Upper lobe of left lung (tissue), 6 donors: ENCODE results near the gene BMS1. TPM values are rescaled to one million over a fixed set of nuclear protein-coding genes. Genes with fewer than 3 reads are reported as not detected.
"Not testable (repeated sequence)": the region's sequence is repeated elsewhere in the genome, so short reads cannot be mapped to it uniquely, and the experiment has no call there.

Experiments
- ATAC-seq, 2 donors: fragments of 200-7000 bp; cut with Tn5 transposase; one replicate each; pipeline ENCODE4 v1.9.1; 2022; ENCODE audit warnings: mild to moderate bottlenecking in 2 of 2, moderate library complexity in 2 of 2; ENCODE audit not compliant: low FRiP score in 2 of 2
- DNase-seq, 2 donors: peaks; one replicate each; pipeline ENCODE4 v3.0.0-alpha.2; 2019 to 2020
- H3K27ac ChIP-seq, 4 donors: fragments of 200-600 bp; sonication (generic); one replicate each; pipeline ENCODE4 v1.5.1; 2016 to 2019
- H3K27me3 ChIP-seq, 4 donors: fragments of 200-600 bp; sonication (generic); one replicate each; pipeline ENCODE4 v1.5.1; 2017 to 2019
- H3K36me3 ChIP-seq, 4 donors: fragments of 200-600 bp; sonication (generic); one replicate each; pipeline ENCODE4 v1.5.1; 2016 to 2019
- H3K4me1 ChIP-seq, 4 donors: fragments of 200-600 bp; sonication (generic); one replicate each; pipeline ENCODE4 v1.5.1; 2018 to 2019
- H3K4me3 ChIP-seq, 4 donors: fragments of 200-600 bp; sonication (generic); one replicate each; pipeline ENCODE4 v1.5.1; 2017 to 2019; ENCODE audit warnings: mild to moderate bottlenecking in 2 of 4, moderate library complexity in 1 of 4
- H3K9me3 ChIP-seq, 4 donors: fragments of 200-600 bp; sonication (generic); one replicate each; pipeline ENCODE4 v1.5.1; 2018 to 2019
- CTCF ChIP-seq, 6 experiments: fragments of 450-650 bp in 4 of 6; fragments of 200-600 bp in 2 of 6; sonication (generic) in 2 of 6; IDR thresholded peaks; one replicate each; pipeline ENCODE4 v1.5.1; 2016 to 2019; ENCODE audit warnings: antibody characterized with exemption in 6 of 6
- EP300 ChIP-seq, 4 donors: sonication (generic); formaldehyde crosslinking; IDR thresholded peaks; one replicate each; pipeline ENCODE4 v1.5.1; 2017; ENCODE audit warnings: antibody characterized with exemption in 4 of 4, control low read depth in 2 of 4
- POLR2A ChIP-seq, 4 donors: fragments of 450-650 bp; IDR thresholded peaks; one replicate each; pipeline ENCODE4 v1.5.1; 2016 to 2017; ENCODE audit warnings: antibody characterized with exemption in 4 of 4, mild to moderate bottlenecking in 2 of 4
- POLR2AphosphoS5 ChIP-seq, 2 donors: sonication (generic); formaldehyde crosslinking; IDR thresholded peaks; one replicate each; pipeline ENCODE4 v1.5.1; 2017; ENCODE audit warnings: antibody characterized with exemption in 2 of 2
- WGBS, 2 donors: methylation state at CpG; one replicate each; pipeline ENCODE4 v1.1.5; 2017 to 2018; 5-methylcytosine and 5-hydroxymethylcytosine counted together
- total RNA-seq, 6 donors: library from RNA; depleted of rRNA in 4 of 6; stranded (reverse); fragments of >200 nt in 4 of 6; gene quantifications; one replicate each; pipeline versions ENCODE4 v1.1.0 to v1.2.1, GENCODE V29; 2016 to 2021
- donor health status: DM: no; HTN: no; CAD: no; lungs with moderate emphysema.
- donor health status: DM: no; HTN: yes; CAD: no; lungs with severe emphysema.

Gene BMS1
- total RNA-seq, 6 donors from 2014 or later: 8.1 to 19.3 (median 14.3) TPM

- ATAC-seq: no peak
- no peaks in the 10 kb centered on the region for H3K9me3 ChIP-seq
- H3K4me3 ChIP-seq: no peak overlapping the region
- DNase-seq: no peak
- 74 to 86% methylated on average over 3 to 6 of the region's 6 CpGs for WGBS, 2 donors
- H3K36me3 ChIP-seq: peaks cover 6 to 93% (median 56%) of the 10 kb centered on the region in 4 donors
- no peaks in the 10 kb centered on the region for H3K27me3 ChIP-seq
- TF ChIP-seq EP300 (IDR thresholded peaks at IDR 0.05) (no peak), POLR2AphosphoS5 (IDR thresholded peaks at IDR 0.05) (no peak), POLR2A (IDR thresholded peaks at IDR 0.05) (no peak), CTCF (IDR thresholded peaks at IDR 0.05) (no peak)
- H3K27ac ChIP-seq: no peak overlapping the region
- no peaks in the 10 kb centered on the region for H3K4me1 ChIP-seq
These were observed 44.6 kb downstream of the BMS1 start for GRCh38 chr10:42827201-42827600.

- peaks cover 0 to 84% (median 48%) of the 10 kb centered on the region in 4 donors for H3K36me3 ChIP-seq
- not testable (repeated sequence) for H3K27me3 ChIP-seq, ATAC-seq, DNase-seq, H3K4me3 ChIP-seq, H3K9me3 ChIP-seq, H3K4me1 ChIP-seq, H3K27ac ChIP-seq
- WGBS, 2 donors: 79 to 92% methylated on average over 4 of the region's 4 CpGs
These were observed 45.8 kb downstream of the BMS1 start for GRCh38 chr10:42828391-42828790.

GRCh38 chr10:42830237-42830636 is 47.6 kb downstream of the BMS1 start:
- WGBS, 2 donors: 63 to 78% methylated on average over 7 of the region's 7 CpGs
- Histone ChIP-seq H3K4me3 (no peak overlapping the region), H3K4me1 (no peaks in the 10 kb centered on the region), H3K27ac (no peak overlapping the region), H3K9me3 (no peaks in the 10 kb centered on the region), H3K27me3 (no peaks in the 10 kb centered on the region), H3K36me3 (peaks cover 0 to 65% (median 34%) of the 10 kb centered on the region in 4 donors)
- no peak for TF ChIP-seq POLR2AphosphoS5 (IDR thresholded peaks at IDR 0.05)
- TF ChIP-seq POLR2A (IDR thresholded peaks at IDR 0.05): no peak
- no peak for TF ChIP-seq EP300 (IDR thresholded peaks at IDR 0.05)
- TF ChIP-seq CTCF (IDR thresholded peaks at IDR 0.05): no peak
- DNase-seq: no peak
- ATAC-seq: no peak

- Histone ChIP-seq H3K36me3 (peaks cover 0 to 14% (median 12%) of the 10 kb centered on the region in 4 donors), H3K9me3 (no peaks in the 10 kb centered on the region), H3K4me3 (no peak overlapping the region), H3K27ac (no peak overlapping the region), H3K4me1 (peaks cover 0 to 9% (median 7%) of the 10 kb centered on the region in 4 donors), H3K27me3 (peaks cover 0 to 7% (median 0%) of the 10 kb centered on the region in 4 donors)
- ATAC-seq (no peak), DNase-seq (no peak)
- no peak for TF ChIP-seq POLR2AphosphoS5 (IDR thresholded peaks at IDR 0.05)
- no peak for TF ChIP-seq POLR2A (IDR thresholded peaks at IDR 0.05)
- no peak for TF ChIP-seq CTCF (IDR thresholded peaks at IDR 0.05)
- TF ChIP-seq EP300 (IDR thresholded peaks at IDR 0.05): no peak
- 59 to 62% methylated on average over 14 of the region's 14 CpGs for WGBS, 2 donors
These were observed 53.5 kb downstream of the BMS1 start for GRCh38 chr10:42836096-42836495.

GRCh38 chr10:42836771-42837468 is 54.3 kb downstream of the BMS1 start:
- peaks cover 0 to 6% (median 4%) of the 10 kb centered on the region in 4 donors for H3K36me3 ChIP-seq
- H3K27ac ChIP-seq: no peak overlapping the region
- 4 to 14% methylated on average over 23 to 49 of the region's 60 CpGs for WGBS, 2 donors
- H3K4me3 ChIP-seq: peak overlapping the region in 3 of 4 donors; percentile 27 to 41 (median 30)
- H3K4me1 ChIP-seq: peaks cover 0 to 9% (median 7%) of the 10 kb centered on the region in 4 donors
- DNase-seq: peak in 1 of 2 donors; percentile 85
- H3K27me3 ChIP-seq: peaks cover 0 to 7% (median 0%) of the 10 kb centered on the region in 4 donors
- ATAC-seq: no peak
- H3K9me3 ChIP-seq: no peaks in the 10 kb centered on the region
- TF ChIP-seq EP300 (IDR thresholded peaks at IDR 0.05) (no peak), POLR2A (IDR thresholded peaks at IDR 0.05) (no peak), POLR2AphosphoS5 (IDR thresholded peaks at IDR 0.05) (no peak), CTCF (IDR thresholded peaks at IDR 0.05) (no peak)

GRCh38 chr10:42844810-42845209 is 62.2 kb downstream of the BMS1 start:
- DNase-seq, H3K36me3 ChIP-seq, H3K4me1 ChIP-seq, H3K27me3 ChIP-seq, H3K27ac ChIP-seq, ATAC-seq, H3K4me3 ChIP-seq, H3K9me3 ChIP-seq: not testable (repeated sequence)
- 15 to 21% methylated on average over 3 to 5 of the region's 5 CpGs for WGBS, 2 donors

GRCh38 chr10:42847261-42847660 is 64.7 kb downstream of the BMS1 start:
- not testable (repeated sequence) for H3K4me3 ChIP-seq, H3K9me3 ChIP-seq, H3K36me3 ChIP-seq, H3K27me3 ChIP-seq, H3K27ac ChIP-seq, ATAC-seq, H3K4me1 ChIP-seq
- 98% methylated on average over 9 to 19 of the region's 28 CpGs for WGBS, 2 donors
- DNase-seq: peak in 1 of 2 donors; percentile 59
